HG02943 (cell line): ENCODE measurements around the gene C1QL3.

Source experiments
- ATAC-seq: cut with Tn5 transposase; IDR thresholded peaks from one replicate; pipeline ENCODE4 v1.9.1; 2021; ENCODE audit warnings: mild to moderate bottlenecking, low read depth, moderate library complexity; ENCODE audit not compliant: unreplicated experiment

C1QL3 gene

GRCh38 chr10:16521311-16522016 is at the start of gene C1QL3:
Gene C1QL3, minus strand, starts transcription at chr10:16521879. Its CDS starts 814 bp downstream, at chr10:16521065.
- ATAC-seq, result peak; percentile 42

- peak; percentile 88 for ATAC-seq
Observed at GRCh38 chr10:16570731-16571130, 49.1 kb upstream of the C1QL3 start.

GRCh38 chr10:16566202-16566805 is 44.6 kb upstream of the C1QL3 start:
- ATAC-seq, result no peak

- no peak for ATAC-seq
Observed at GRCh38 chr10:16565604-16566003, 43.9 kb upstream of the C1QL3 start.

- ATAC-seq, result no peak
Observed at GRCh38 chr10:16562891-16563290, 41.2 kb upstream of the C1QL3 start.

DNA sequence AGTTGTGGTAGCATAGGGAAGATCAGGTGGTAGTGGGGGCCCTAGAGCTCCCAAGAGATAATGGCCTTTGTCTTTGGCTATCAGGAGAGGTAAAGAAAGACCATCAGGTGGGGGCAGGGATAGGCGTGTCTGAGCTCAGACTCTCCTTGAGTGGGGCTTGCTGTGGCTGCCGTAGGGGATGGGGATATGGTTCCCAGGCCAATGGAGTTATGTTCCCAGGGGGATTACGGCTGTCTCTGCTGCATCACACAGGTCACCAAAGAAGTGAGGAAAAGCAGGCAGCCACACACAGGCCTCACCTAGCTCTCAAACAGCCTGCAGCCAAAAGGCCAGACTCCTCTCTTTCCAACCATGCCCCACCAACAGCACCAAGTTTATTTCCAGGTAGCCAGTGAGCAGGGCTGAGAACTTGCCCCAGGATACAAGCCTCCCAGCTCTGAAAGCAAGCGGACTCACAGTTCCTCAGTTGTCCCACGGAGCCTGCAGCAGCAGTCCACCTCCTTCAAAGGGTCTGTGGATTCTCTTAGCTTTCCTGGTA is 37.6 kb upstream of the C1QL3 start:
- no peak for ATAC-seq

DNA sequence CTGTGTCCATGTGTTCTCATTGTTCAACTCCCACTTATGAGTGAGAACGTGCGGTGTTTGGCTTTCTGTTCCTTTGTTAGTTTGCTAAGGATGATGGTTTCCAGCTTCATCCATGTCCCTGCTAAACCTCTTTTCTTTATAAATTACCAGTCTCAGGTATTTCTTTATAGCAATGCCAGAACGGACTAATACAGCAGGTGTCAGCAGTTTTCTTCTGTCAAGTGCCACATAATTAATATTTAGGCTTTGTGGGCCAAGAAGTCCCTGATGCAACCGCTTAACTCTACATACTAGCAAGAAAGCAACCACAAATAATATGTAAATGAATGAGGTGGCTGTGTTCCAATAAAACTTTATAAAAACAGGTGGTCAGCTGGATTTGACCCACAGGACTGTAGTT is 26.3 kb upstream of the C1QL3 start:
- no peak for ATAC-seq

DNA sequence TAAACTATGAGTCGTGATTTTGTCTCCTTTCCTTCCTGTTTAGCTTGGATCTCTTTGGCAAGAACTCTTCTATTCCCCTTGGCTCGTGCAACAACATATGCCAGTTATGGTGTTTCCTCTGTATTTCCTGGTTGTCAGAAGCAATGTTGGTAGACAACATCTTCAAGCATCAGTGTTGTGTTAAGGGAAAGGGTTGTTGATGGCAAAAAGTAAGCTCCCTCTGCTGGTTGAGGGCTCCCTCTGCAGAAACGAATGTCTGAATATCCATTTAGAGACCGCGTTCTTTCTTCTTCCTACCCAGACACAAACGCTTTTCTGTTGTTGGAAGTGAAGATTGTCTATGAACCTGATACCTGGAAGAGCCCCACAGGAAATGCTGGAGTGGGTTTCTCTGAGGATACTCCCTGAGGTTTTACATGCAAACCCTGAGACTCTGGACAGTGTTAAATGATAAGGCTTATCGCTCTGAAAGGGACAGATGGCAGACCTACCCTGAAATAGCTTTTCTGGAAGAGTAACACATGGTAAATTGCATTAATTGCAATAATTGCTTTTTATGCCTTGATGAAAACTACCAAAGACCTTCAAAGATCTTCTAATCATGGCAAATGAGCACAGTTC is 23.5 kb upstream of the C1QL3 start:
- peak; percentile 61 for ATAC-seq

DNA sequence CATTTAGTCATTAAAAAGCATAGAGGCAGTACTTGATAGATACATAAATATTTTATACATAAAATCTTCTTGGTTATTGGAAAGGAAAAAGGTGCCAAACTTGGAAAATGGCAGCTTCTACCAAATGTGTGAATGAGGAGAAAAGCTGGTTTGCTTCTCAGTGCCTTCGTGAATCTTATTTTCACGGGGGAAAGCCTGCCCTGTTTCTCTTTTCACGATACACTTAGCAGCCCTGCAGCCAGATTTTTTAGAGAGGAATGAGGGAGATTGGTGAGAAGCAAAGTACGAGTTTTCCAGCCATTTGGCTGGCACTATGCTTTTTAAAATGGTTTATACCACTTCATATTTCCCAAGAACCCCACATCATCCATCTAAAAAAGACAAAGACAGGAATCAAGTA is 22.9 kb upstream of the C1QL3 start:
- ATAC-seq, result no peak

DNA sequence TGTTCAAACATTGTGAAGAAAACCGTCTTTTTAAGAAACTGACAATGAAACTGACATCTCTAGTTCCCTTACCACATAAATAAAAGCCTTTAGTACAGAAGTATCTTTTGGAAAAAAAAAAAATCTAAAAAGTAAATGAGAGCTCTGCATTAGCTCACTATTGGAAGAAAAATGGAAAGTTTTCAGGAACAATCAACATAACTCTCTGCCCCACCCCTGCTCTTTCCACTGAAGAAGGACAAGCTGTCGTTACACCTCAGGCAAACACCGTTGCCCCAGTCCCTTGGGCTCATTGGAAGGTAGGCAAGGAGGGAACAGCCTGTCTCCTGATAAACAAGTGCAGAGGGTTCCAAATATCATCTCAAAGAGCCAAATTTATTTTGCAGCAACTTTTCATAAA is 22.4 kb upstream of the C1QL3 start:
- no peak for ATAC-seq

GRCh38 chr10:16536155-16536554 is 14.5 kb upstream of the C1QL3 start:
- ATAC-seq, result no peak

DNA sequence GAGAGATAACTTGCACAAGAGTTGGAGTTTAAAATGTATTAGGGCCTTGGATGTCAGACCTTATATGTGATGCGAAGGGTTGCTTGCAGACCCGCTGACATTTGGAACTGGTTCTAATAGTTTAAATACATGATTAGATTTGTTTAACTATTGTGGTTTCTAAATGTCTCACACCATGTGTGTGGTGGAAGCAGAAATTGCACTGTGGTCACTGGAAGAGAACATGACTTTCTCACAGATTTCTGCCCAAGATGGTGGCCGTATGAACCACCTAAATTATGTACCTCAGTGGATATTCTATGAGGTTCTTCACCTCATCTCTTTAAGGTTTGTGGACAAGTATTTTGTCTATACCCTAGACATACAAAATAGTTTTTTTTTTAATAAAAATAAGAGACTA is 8.2 kb upstream of the C1QL3 start:
- ATAC-seq, result no peak

- no peak for ATAC-seq
Observed at GRCh38 chr10:16527452-16527851, 5.8 kb upstream of the C1QL3 start.

DNA sequence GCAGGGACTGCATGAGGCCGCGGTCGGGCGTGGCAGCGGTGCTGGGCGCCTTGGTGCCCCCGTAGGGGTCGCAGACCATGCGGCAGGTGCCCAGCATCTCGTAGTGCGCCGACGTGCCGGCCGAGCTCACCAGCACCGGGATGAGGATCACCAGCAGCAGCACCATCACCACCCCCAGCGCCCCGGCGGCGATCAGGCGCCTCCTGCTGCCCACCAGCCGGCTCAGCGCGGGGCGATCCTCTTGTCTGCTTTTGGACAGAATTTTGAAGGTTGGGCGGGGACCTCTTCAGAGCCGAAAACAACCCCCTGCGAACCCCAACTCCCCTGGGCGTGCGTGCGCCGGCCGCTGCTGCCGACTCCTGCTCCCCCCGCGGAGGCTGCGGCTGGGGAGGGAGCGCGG is 779 bp downstream of the C1QL3 start:
- peak; percentile 59 for ATAC-seq

DNA sequence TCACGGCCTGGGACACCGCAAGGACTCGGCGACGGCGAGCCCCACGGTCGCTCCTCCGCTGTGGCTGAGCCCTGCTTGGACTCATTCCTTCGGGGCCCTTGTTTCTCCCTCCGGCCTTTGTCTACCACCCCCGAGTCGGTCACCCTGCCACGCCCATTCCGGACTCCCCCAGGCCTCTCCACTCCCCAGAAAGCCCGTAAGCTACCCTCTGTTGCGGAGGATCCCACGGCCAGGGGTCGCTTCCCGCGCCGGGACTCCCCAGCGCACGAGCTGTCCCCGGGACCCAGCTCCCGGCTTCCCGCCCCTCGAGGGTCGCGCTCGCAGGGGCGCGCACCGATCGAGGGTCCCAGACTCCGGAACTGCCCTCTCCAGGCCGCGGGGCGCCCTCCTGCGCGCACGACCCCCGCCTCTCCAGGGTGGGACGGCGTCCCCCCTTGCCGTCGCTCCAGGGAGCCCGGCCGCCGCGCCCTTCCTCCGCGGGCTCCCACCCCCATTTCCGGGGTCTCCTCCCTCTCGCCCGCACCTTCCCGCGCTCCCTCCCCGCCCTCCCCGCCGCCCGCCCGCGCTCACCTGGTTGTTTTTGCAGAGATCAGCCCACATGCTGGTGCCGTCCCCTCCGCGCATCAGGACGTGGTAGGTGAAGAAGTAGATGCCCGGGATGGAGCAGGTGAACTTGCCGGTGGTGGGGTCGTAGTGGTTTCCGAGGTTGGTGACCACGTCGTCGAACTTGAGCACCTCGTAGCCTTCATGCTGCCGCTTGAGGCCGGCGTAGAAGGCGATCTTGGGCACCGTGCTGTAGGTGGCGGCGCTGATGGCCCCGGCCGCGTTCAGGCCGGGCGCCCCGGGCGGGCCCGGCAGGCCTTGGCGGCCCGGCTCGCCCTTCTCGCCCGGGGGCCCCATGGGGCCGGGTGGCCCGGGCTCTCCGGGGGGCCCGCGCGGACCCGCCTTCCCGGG is 1.5 kb downstream of the C1QL3 start:
- peak; percentile 6 for ATAC-seq

DNA sequence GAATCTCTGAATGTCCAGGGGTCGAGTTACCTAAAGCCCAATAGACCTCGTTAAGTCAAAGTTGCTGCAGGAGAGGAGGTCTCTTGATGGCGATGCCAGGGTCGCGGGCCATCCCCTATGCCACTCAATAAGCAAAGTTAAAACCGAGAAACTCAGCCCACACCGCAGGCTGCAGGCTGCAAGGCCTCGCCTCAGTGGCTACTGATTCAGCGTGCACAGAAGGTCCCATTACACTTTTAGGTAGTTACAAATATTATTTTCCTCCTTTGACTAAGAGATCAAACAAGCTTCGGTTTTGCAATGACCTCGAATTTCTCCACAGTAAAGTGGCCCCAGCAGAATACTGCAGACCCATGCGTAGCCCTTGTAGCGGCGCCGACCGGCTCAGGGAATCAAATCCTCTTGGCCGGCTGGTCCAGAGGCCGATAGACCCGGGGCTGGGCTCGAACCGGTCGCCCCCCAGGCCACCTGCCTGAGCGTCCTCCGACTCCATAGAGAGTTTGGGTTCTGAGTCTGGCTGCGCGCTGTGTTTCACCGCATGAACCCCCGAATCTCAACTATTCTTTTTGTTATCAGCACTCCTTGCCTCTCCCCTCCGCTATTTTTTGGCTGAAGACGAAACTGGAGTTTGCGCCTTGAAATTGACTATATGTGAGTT is 2.3 kb downstream of the C1QL3 start:
- no peak for ATAC-seq

GRCh38 chr10:16518822-16519221 is 2.9 kb downstream of the C1QL3 start:
- no peak for ATAC-seq

DNA sequence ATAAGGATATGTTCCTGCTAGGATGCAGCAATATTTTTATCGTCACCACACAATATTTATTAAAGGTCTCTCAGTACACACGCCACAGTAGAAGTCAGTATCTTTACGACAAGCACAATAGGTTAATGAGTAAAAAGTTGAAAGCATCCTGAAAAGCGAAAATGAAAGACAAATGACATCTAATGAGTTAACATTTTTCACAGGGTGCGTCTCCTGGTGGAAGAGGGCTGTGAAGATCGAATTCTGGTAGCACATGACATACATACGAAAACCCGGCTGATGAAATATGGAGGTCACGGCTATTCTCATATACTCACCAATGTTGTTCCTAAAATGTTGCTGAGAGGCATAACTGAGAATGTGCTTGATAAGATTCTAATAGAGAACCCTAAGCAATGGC is 10.8 kb downstream of the C1QL3 start:
- no peak for ATAC-seq

- no peak for ATAC-seq
Observed at GRCh38 chr10:16509996-16510395, 11.7 kb downstream of the C1QL3 start.

GRCh38 chr10:16505161-16505560 is 16.5 kb downstream of the C1QL3 start:
- ATAC-seq, result no peak
